GM12875 (cell line): ENCODE data around the gene ZSWIM3.
"Not testable (repeated sequence)": the region's sequence is repeated elsewhere in the genome, so short reads cannot be mapped to it uniquely, and the experiment has no call there.

Source experiments
- H3K4me3 ChIP-seq: one replicate; pipeline ENCODE4 v1.5.1; 2011; ENCODE audit warnings: low read depth, low read length, control low read depth
- TF ChIP-seq, protein P1 (sequence below): IDR thresholded peaks from 2 replicates; pipeline ENCODE4 v1.5.1; 2011; ENCODE audit warnings: low read depth, mild to moderate bottlenecking, control low read depth, inconsistent platforms, low read length, moderate library complexity, borderline replicate concordance; ENCODE audit not compliant: insufficient read depth

The ZSWIM3 gene

DNA sequence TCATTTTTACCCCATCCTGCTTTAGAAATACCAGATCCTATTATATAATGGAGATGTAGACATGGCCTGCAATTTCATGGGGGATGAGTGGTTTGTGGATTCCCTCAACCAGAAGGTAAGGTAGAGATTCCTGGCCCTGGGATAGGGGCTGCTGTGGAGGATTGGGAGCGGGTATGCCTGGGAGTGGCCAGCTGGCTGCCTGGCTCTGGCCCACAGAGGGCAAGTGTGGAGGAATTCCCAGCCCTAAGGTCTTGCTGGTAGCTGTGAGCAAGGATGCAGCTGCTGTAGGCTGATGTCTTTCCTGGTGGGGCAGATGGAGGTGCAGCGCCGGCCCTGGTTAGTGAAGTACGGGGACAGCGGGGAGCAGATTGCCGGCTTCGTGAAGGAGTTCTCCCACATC is 40.3 kb downstream of the ZSWIM3 start:
- H3K4me3 ChIP-seq = no peak overlapping the region
- TF ChIP-seq, protein P1, sequence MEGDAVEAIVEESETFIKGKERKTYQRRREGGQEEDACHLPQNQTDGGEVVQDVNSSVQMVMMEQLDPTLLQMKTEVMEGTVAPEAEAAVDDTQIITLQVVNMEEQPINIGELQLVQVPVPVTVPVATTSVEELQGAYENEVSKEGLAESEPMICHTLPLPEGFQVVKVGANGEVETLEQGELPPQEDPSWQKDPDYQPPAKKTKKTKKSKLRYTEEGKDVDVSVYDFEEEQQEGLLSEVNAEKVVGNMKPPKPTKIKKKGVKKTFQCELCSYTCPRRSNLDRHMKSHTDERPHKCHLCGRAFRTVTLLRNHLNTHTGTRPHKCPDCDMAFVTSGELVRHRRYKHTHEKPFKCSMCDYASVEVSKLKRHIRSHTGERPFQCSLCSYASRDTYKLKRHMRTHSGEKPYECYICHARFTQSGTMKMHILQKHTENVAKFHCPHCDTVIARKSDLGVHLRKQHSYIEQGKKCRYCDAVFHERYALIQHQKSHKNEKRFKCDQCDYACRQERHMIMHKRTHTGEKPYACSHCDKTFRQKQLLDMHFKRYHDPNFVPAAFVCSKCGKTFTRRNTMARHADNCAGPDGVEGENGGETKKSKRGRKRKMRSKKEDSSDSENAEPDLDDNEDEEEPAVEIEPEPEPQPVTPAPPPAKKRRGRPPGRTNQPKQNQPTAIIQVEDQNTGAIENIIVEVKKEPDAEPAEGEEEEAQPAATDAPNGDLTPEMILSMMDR = no peak

GRCh38 chr20:45898285-45898684 is 40.9 kb downstream of the ZSWIM3 start:
- no peak overlapping the region for H3K4me3 ChIP-seq
- TF ChIP-seq, protein P1 = no peak

- TF ChIP-seq, protein P1 = no peak
- H3K4me3 ChIP-seq = no peak overlapping the region
Measured at GRCh38 chr20:45899046-45899835, 41.8 kb downstream of the ZSWIM3 start.

DNA sequence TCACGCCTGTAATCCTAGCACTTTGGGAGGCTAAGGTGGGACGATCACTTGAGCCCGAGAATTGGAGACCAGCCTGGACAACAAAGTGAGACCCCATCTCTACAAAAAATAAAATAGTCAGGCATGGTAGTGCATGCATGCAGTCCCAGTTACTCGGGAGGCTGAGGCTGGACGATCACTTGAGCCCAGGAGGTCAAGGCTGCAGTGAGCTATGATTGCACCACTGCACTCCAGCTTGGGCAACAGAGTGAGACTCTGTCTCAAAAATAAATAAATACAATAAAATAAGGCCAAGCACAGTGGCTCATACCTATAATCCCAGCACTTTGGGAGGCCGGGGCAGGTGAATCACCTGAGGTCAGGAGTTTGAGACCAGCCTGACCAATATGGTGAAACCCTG is 43.9 kb downstream of the ZSWIM3 start:
- H3K4me3 ChIP-seq = not testable (repeated sequence)

DNA sequence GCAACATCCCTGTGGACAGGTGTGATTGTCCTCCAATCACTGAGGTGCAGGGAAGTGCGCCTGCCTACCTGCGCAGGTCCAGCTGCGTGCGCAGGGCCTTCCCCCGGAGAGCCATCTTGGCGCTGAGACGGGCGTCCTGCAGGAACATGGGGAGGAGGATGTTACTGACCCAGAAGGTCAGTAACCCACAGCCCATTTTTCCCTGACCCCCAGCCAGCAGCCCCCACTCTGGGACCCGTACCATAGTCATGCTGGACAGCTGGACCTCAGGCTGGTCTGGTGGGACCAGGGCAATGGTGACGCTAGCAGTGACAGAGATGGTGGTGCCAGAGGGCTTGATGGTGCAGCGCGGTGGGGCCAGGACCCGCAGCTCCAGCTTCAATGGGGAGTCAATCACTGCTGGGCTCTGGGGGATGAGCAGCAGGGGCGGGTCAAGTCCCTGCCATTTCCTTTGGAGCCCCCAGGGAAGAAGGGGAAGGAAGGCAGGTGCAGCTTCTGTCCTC is 44.8 kb downstream of the ZSWIM3 start:
- TF ChIP-seq, protein P1 = no peak
- no peak overlapping the region for H3K4me3 ChIP-seq

GRCh38 chr20:45904583-45905504 is 47.4 kb downstream of the ZSWIM3 start:
- no peak overlapping the region for H3K4me3 ChIP-seq
- TF ChIP-seq, protein P1 = no peak

DNA sequence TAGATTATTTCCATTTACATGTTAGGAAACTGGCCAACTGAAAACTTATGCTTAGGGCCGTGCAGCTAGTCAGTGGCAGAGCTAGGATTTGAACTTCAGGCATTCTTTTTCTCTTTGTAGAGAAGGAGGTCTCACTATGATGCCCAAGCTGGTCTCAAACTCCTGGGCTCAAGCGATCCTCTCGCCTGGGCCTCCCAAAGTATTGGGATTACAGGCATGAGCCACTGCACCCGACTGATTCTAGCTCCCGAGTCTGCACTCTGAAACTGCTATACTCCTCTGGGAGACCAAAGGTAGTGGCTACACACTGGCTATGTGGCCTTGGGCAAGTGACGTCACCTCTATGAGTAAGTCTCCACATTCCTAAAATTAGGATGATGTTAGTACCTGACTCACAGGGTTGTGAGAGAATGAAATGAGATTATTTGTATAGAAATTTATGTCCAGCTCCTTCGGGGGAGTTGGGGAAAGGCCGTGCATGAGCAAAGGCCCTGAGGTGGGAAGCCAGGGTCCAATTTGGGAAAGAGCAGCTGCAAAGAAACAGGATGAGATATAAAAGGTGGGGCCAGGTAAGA is 48.2 kb downstream of the ZSWIM3 start:
- TF ChIP-seq, protein P1 = no peak
- H3K4me3 ChIP-seq = no peak overlapping the region
